ENCODE measurements around the gene NSUN5.
"Not testable (repeated sequence)": the region's sequence is repeated elsewhere in the genome, so short reads cannot be mapped to it uniquely, and the experiment has no call there.

The NSUN5 gene

DNA sequence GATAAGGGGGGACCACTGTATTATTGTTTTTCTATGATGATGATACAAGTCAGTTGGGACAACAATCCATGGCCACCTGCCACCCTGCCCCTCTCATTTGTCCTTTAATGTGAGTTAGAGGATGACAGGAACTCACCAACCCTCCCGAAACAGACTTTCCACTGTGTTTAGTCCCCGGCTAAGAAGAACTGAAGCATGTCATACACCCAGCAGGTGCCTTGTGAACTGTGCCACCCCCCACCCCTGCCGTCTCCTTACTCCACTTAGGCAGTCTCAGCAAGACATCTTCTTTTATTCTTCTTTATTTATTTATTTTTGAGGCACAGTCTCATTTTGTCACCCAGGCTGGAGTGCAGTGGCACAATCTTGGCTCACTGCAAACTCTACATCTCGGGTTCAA, 40.8 kb downstream of the NSUN5 start:
- DNase-seq: not testable (repeated sequence)

GRCh38 chr7:73266719-73267368, 41.8 kb downstream of the NSUN5 start:
- not testable (repeated sequence) for DNase-seq

- DNase-seq: not testable (repeated sequence)
Observed at GRCh38 chr7:73262416-73262815, 46.2 kb downstream of the NSUN5 start.
